PC-9 (cell line): ENCODE measurements around the gene SLC43A1.

Source experiments
- CTCF ChIP-seq: fragments of 200-600 bp; sonication (generic); conservative IDR thresholded peaks from 2 replicates; pipeline ENCODE4 v1.6.1; 2017; ENCODE audit warnings: mixed run types, antibody characterized with exemption, mild to moderate bottlenecking, moderate library complexity
- EZH2 ChIP-seq: fragments of 200-600 bp; sonication (generic); IDR thresholded peaks from 2 replicates; pipeline ENCODE4 v1.8.0; 2017; ENCODE audit warnings: antibody characterized with exemption, low read depth

GRCh38 chr11:57460758-57461749, 54.4 kb downstream of the SLC43A1 start:
- TF ChIP-seq CTCF, result no peak
- peak; percentile 85; the same call in 1 of the 2 replicates for TF ChIP-seq EZH2
